Measurements from ENCODE around the gene MORN1.

Gene MORN1

DNA sequence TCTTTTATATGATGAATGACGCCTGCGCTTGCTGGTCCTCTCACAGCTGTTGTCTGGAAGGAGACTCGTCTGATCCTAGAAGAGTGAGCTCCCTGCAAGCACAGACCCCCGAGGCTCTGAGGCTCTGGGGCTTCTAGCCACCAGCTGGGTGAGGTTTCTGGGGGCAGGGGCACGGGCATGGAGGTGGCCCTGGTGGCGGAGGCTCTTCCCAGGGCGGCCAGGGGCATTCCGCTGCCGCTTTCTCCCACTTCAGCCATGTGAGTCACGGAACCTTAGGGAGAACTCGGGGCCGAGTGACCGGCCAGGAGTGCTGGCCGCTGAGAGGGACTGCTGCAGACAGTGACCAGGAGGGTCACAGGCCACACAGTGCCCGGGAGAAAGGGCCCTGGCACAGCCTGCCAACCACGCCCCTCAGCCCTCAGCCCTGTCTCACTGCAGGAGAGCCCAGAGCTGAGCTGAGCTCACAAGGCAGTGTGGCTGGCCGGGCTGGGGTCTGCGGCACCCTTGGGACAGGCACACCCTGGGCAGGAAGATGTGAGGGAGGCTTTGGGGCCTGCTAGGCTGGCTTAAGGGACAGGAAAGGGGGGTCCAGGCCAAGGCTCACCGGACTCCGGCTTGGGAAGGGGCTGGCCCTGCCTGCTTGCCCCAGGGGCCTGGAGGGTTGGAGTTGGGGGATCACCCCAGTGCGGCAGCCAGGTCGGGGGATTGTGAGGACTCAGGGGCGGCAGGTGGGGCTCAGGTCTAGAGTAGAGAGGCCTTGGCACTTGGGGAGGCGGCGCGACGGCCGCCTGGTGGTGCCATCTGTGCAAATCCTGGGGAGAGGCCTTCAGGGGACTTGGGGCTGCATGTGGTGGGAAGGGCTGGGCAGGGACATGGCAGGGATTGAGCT lies 35.7 kb downstream of the MORN1 start:
- no peaks in the 10 kb centered on the region for H3K27me3 ChIP-seq
- H3K9me3 ChIP-seq: no peaks in the 10 kb centered on the region
- H3K4me3 ChIP-seq (ENCODE audit: low read depth in 1 of 2, low read length in 1 of 2): no peak overlapping the region
- no peak overlapping the region for H3K27ac ChIP-seq
- TF ChIP-seq, protein P1, sequence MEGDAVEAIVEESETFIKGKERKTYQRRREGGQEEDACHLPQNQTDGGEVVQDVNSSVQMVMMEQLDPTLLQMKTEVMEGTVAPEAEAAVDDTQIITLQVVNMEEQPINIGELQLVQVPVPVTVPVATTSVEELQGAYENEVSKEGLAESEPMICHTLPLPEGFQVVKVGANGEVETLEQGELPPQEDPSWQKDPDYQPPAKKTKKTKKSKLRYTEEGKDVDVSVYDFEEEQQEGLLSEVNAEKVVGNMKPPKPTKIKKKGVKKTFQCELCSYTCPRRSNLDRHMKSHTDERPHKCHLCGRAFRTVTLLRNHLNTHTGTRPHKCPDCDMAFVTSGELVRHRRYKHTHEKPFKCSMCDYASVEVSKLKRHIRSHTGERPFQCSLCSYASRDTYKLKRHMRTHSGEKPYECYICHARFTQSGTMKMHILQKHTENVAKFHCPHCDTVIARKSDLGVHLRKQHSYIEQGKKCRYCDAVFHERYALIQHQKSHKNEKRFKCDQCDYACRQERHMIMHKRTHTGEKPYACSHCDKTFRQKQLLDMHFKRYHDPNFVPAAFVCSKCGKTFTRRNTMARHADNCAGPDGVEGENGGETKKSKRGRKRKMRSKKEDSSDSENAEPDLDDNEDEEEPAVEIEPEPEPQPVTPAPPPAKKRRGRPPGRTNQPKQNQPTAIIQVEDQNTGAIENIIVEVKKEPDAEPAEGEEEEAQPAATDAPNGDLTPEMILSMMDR (IDR thresholded peaks at IDR 0.05): no peak
- H3K4me1 ChIP-seq (ENCODE audit: control insufficient read depth in 1 of 2, insufficient read depth in 1 of 2, low read depth in 1 of 2, low read length in 1 of 2): no peaks in the 10 kb centered on the region
- no peaks in the 10 kb centered on the region for H3K36me3 ChIP-seq

- Histone ChIP-seq H3K27ac (no peak overlapping the region), H3K36me3 (no peaks in the 10 kb centered on the region), H3K9me3 (no peaks in the 10 kb centered on the region), H3K4me1 (ENCODE audit: control insufficient read depth in 1 of 2, insufficient read depth in 1 of 2, low read depth in 1 of 2, low read length in 1 of 2) (no peaks in the 10 kb centered on the region), H3K4me3 (ENCODE audit: low read depth in 1 of 2, low read length in 1 of 2) (no peak overlapping the region), H3K27me3 (no peaks in the 10 kb centered on the region)
- TF ChIP-seq, protein P1 (IDR thresholded peaks at IDR 0.05): no peak
These were observed 36.6 kb downstream of the MORN1 start for GRCh38 chr1:2354511-2355372.

GRCh38 chr1:2353551-2354438 lies 37.6 kb downstream of the MORN1 start:
- TF ChIP-seq, protein P1 (IDR thresholded peaks at IDR 0.05): no peak
- Histone ChIP-seq H3K27ac (no peak overlapping the region), H3K36me3 (no peaks in the 10 kb centered on the region), H3K4me3 (ENCODE audit: low read depth in 1 of 2, low read length in 1 of 2) (no peak overlapping the region), H3K27me3 (no peaks in the 10 kb centered on the region), H3K9me3 (no peaks in the 10 kb centered on the region), H3K4me1 (ENCODE audit: control insufficient read depth in 1 of 2, insufficient read depth in 1 of 2, low read depth in 1 of 2, low read length in 1 of 2) (no peaks in the 10 kb centered on the region)

DNA sequence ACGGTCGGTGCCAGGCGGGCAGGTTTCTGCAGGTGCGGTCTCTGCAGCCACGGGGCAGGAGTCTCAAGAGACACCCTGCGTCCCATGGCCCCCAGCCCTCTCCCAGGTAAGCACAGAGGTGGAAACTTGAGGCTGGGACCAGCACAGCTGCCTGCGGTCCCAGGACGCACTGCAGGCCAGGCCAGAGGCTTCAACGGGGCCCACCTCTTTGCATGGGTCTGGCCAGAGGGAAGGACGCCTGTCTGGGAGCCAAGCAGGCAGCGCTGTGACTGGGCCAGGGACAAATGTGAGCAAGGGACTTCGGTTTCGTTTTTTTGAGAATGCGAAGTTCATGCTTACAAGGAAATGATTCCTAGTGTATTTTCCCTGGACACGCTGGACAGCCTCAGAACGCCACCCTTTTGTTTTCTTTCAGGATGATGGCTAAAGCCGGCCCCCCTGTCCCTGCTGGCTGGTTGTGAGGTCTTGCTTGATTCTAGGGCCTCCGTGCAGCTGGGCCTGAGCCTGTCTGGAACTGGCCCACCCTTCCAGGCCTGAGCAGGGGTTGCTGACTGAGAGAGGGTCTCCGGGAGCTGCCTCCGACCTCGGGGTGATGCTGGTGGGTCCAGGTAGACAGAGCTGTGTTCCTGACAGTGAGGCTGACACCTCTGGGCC lies 38.3 kb downstream of the MORN1 start:
- Histone ChIP-seq H3K4me1 (ENCODE audit: control insufficient read depth in 1 of 2, insufficient read depth in 1 of 2, low read depth in 1 of 2, low read length in 1 of 2) (no peaks in the 10 kb centered on the region), H3K4me3 (ENCODE audit: low read depth in 1 of 2, low read length in 1 of 2) (no peak overlapping the region), H3K27ac (no peak overlapping the region), H3K36me3 (no peaks in the 10 kb centered on the region), H3K9me3 (no peaks in the 10 kb centered on the region), H3K27me3 (no peaks in the 10 kb centered on the region)
- TF ChIP-seq, protein P1 (IDR thresholded peaks at IDR 0.05): no peak
